ENCODE measurements around the gene BTNL8.

The BTNL8 gene

GRCh38 chr5:180969406-180969805, 70.4 kb downstream of the BTNL8 start:
- no peak for DNase-seq (ENCODE audit: low read depth in 2 of 2)

- DNase-seq (ENCODE audit: low read depth in 2 of 2) = no peak
Measured at GRCh38 chr5:180970336-180970735, 71.4 kb downstream of the BTNL8 start.

GRCh38 chr5:180970875-180971274, 71.9 kb downstream of the BTNL8 start:
- no peak for DNase-seq (ENCODE audit: low read depth in 2 of 2)

- DNase-seq (ENCODE audit: low read depth in 2 of 2) = no peak
Measured at GRCh38 chr5:180974612-180975315, 75.8 kb downstream of the BTNL8 start.

GRCh38 chr5:180975338-180975737, 76.4 kb downstream of the BTNL8 start:
- DNase-seq (ENCODE audit: low read depth in 2 of 2) = no peak

GRCh38 chr5:180976518-180976917, 77.6 kb downstream of the BTNL8 start:
- no peak for DNase-seq (ENCODE audit: low read depth in 2 of 2)

GRCh38 chr5:180977852-180978251, 78.9 kb downstream of the BTNL8 start:
- DNase-seq (ENCODE audit: low read depth in 2 of 2) = no peak

- DNase-seq (ENCODE audit: low read depth in 2 of 2) = no peak
Measured at GRCh38 chr5:180982008-180982741, 83.2 kb downstream of the BTNL8 start.

GRCh38 chr5:180988016-180988415, 89.1 kb downstream of the BTNL8 start:
- DNase-seq (ENCODE audit: low read depth in 2 of 2) = no peak

GRCh38 chr5:180988592-180988991, 89.6 kb downstream of the BTNL8 start, which contains the start of gene BTNL3:
BTNL3 (plus strand) TSS chr5:180988846; CDS start chr5:180989029, 183 bp downstream.
- no peak for DNase-seq (ENCODE audit: low read depth in 2 of 2)

- DNase-seq (ENCODE audit: low read depth in 2 of 2) = no peak
Measured at GRCh38 chr5:180990086-180990881, 91.3 kb downstream of the BTNL8 start.

GRCh38 chr5:180990882-180991242, 91.9 kb downstream of the BTNL8 start:
- DNase-seq (ENCODE audit: low read depth in 2 of 2) = no peak

All from stimulated activated CD8-positive, alpha-beta memory T cell treated with anti-CD3 and anti-CD28 coated beads, Interleukin-2, amount 100 ng/mL, for 48 hours (primary cell).